ENCODE data around the gene BPNT1.
"Not testable (repeated sequence)": the region's sequence is repeated elsewhere in the genome, so short reads cannot be mapped to it uniquely, and the experiment has no call there.

The BPNT1 gene

DNA sequence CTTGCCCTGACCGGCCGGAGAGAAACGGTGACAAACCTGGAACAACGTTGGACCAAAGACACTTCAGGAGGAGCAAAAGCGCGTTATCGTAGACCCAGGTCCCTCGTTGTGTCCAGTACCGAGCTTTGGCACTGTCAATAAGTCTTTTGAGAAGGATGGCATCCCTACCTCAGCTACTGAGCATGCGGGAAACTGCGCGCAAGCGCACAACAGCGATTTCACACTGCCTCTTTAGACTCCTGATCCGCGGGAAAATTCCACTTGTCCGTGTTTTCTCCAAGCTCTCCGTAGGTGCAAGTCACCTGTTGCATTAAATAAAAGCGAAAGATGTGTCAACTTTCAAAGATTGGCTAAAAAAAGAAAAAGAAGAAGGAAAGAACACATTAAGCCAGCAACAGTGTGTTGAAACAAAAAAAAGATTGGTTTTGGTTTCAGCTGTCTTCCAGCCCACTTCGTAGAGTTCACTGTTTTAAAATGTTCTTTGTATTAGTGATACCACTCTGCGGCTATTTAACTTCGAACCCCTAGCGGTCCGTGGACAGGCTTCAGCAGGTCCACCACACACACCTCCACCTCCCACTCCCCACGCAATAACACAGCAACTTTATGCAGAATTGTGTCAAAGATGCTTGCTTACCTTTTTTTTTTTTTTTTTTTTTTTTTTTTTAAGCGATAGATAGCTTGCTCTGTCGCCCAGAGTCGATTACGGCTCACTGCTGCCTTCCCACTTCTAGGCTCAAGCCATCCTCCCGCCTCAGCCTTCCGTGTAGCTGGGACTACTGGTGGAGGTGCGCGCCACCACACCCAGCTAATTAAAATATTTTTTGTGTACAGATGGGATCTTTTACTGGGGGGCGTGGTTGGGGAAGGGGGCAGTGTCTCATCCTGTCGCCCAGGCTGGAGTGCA lies at the start of gene BPNT1:
BPNT1 (minus strand) TSS at position 139 of the 907 bp plus-strand sequence. CDS start 9,942 bp downstream, outside the sequence.
- DNase-seq (ENCODE audit: low read depth, low spot score), result peak; percentile 91

GRCh38 chr1:220137019-220137786 lies 47.6 kb upstream of the BPNT1 start:
- DNase-seq (ENCODE audit: low read depth, low spot score), result no peak

DNA sequence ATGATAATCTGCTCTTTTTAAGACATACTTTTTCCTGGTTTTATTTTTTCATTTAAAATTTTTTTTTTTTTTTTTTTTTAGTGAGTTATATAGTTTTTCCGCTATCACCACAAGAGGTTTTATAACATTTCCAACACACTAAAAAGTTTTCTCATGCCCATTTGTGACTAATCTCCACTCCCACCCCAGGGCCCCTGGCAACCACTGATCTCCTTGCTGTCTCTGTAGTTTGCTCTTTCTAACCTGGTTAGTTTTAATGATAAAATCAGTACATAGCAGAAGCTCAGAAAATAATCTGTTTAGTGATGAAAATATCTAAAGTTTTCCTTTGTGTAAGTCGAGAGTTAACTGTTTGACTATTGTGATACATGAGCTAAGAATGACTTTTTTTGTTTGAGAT lies 46.2 kb upstream of the BPNT1 start:
- DNase-seq (ENCODE audit: low read depth, low spot score), result no peak

- no peak for DNase-seq (ENCODE audit: low read depth, low spot score)
Measured at GRCh38 chr1:220129479-220130210, 40.1 kb upstream of the BPNT1 start.

DNA sequence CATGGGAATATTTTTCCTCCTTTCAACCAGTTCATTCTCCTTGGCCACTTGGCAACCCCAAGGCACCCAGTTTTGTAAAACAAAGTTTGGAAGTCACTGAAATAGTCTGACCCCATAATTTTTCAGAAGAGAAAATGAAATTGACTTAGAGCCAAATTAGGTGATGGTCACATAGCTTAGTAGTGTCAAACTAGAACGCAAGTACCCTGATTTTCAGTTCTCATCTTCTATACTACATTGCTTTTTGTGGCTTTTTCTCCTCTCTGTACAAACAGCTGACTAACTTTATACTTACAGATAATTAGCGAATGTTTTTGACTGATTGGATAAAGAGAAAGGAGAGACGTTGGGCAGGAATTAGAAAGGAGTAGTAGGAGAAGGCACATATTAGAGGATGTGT lies 37.5 kb upstream of the BPNT1 start:
- DNase-seq (ENCODE audit: low read depth, low spot score), result no peak

- DNase-seq (ENCODE audit: low read depth, low spot score), result no peak
Measured at GRCh38 chr1:220124542-220124941, 35.0 kb upstream of the BPNT1 start.

DNA sequence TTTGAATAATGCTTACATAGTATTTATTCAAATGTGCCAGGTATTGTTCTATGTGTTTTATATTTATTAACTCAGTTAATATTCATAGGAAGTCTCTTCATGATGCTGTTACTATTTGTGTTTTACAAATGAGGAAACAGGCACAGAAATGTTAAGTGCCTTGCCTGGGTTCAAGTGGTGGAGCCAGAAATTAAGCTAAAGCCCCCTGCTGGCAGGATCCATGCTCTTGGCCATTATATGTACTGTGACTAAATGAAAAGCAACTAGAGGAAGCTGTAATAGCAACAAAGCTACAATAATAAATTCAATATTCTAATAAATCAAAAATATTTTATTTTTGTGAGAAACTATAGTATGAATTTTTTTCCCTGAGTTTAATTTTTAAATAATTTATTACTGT lies 34.3 kb upstream of the BPNT1 start:
- no peak for DNase-seq (ENCODE audit: low read depth, low spot score)

DNA sequence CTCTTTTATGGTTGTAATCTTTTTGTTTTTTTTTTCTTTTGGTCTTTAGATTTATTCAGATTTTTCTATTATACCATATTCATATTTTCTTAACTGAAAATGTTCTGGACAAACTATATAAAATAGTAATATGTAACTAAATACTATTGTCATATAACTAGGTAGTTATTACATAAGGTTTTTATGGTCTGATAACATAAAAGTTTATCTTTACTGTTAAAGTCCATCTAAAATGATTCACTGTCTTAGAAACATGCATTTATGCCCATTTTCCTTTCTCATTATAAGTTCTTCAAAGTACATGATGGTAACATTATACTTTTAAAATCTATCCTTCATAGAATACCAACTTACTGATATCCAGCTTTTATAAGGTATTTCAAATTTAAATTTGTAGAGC lies 33.5 kb upstream of the BPNT1 start:
- no peak for DNase-seq (ENCODE audit: low read depth, low spot score)

- DNase-seq (ENCODE audit: low read depth, low spot score), result no peak
Measured at GRCh38 chr1:220121791-220122530, 32.4 kb upstream of the BPNT1 start.

DNA sequence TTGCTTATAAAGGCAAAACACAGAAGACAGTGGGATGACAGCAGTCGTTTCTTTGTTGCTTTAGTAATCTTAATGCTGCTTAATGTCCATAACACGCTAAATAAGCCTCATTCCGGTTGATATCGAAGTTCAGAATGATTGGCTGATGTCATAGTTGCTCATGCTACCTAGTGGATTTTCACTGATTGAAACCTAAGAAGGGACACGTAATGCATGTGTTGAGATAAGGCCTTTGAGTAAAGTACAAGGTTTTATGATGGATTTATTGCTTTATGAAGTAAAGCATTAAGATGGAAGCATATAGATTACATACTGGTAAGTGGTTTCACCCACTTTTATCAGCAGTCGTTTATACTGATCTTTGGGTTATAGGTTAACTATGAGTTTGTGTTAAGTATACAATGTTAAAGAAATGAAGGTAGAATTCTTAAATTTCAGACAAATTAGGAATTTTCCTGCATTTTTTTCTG lies 29.5 kb upstream of the BPNT1 start:
- no peak for DNase-seq (ENCODE audit: low read depth, low spot score)

DNA sequence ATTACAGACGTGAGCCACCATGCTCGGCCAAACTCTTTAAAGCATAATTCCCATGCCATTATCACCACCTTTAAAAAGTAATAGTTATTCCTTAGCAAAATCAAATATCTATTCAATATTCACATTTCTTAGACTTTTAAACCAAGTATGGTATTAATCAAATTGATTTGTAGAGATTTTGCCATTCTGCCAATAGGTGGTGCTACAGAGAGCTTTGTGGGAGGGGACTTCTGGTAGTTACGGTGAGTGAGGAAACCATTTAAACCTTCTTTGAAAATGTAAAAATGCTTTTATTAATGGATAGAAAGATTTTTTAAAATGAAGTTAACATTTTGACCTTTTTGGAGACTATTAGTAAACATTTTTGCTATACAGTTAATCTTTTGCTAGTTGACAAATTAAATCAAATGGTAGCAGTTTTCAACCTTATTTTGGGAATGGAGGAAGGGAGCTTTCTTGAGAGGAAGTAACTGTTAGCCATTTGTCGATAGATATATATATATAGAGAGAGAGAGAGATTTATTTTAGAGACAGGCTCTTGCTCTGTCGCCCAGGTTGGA lies 23.6 kb upstream of the BPNT1 start:
- DNase-seq (ENCODE audit: low read depth, low spot score), result no peak

DNA sequence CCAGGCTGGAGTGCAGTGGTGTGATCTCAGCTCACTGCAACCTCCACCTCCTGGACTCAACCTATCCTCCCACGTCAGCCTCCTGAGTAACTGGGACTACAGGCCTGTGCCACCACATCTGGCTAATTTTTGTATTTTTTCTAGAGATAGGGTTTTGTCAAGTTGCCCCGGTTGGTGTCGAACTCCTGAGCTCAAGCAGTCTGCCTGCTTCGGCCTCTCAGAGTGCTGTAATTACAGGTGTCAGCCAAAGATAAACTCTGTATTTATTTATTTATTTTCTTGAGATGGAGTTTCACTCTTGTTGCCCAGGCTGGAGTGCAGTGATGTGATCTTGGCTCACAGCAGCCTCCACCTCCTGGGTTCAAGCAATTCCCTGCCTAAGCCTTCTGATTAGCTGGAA lies 23.0 kb upstream of the BPNT1 start:
- not testable (repeated sequence) for DNase-seq (ENCODE audit: low read depth, low spot score)

GRCh38 chr1:220110473-220110872 lies 20.9 kb upstream of the BPNT1 start:
- DNase-seq (ENCODE audit: low read depth, low spot score), result not testable (repeated sequence)

DNA sequence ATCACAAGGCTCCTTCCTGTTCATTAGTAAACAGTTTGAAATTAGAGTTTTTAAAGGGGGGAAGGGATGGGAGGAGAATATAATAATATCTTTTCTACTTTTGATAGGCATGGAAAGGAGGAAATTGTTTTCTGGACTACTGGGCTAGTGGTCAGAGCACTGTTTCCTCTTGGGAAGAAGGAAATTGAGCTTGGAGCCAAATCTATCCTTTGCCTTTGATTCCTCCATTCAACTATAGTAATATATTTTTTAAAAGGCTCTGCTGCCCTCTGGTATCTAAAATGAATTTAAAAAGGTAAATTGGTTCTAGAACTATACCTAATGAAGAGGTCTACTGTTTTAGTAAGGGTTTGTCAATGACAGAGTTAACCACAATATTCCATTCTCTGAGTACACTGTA lies 10.2 kb upstream of the BPNT1 start:
- DNase-seq (ENCODE audit: low read depth, low spot score), result no peak

GRCh38 chr1:220094016-220094911 lies 4.7 kb upstream of the BPNT1 start, which contains the start of gene IARS2:
Gene IARS2, plus strand, starts transcription at chr1:220094132. Its CDS starts 85 bp downstream, at chr1:220094217.
- peak; percentile 47 for DNase-seq (ENCODE audit: low read depth, low spot score)

DNA sequence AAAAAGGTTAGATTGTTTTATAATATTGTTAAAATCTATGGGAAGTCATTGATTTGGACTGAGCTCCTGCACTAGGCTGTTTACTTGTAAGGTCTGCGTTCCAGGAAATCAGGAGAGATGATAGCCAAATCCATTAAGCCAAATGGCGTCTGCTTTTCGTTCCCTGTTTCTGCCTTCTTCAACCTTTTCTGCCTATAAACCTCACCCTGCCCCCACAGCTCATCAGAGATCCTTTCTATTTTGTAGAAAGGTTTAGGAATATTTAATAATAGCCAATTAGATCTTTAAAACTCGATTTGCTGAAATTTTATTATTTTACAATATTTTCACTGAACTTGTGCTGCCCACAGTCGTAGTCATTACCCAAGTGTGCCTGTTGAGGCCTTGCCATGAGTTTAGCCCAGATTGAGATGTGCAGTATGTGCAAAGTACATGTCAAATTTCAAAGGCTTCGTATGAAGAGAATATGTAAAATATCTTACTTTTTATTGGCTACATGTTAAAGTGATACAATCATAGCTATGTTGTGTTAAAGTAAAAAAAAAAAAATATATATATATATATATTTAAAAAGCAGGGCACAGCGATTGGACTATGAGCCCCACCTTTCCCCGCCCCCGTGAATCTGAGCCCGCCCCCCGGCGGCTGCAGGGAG lies 3.9 kb upstream of the BPNT1 start:
- no peak for DNase-seq (ENCODE audit: low read depth, low spot score)

- DNase-seq (ENCODE audit: low read depth, low spot score), result no peak
Measured at GRCh38 chr1:220092694-220093093, 3.1 kb upstream of the BPNT1 start.

GRCh38 chr1:220086261-220086686 lies 3.3 kb downstream of the BPNT1 start:
- DNase-seq (ENCODE audit: low read depth, low spot score), result not testable (repeated sequence)

- DNase-seq (ENCODE audit: low read depth, low spot score), result no peak
Measured at GRCh38 chr1:220084460-220084859, 5.1 kb downstream of the BPNT1 start.

Data from smooth muscle cell of the brain vasculature (primary cell).